Measurements from ENCODE around the gene JUN. TPM values are rescaled to one million over a fixed set of nuclear protein-coding genes. Genes with fewer than 3 reads are reported as not detected.

Gene JUN
- total RNA-seq, 2 donors from 2014 or later: 15.1 to 16.3 TPM

DNA sequence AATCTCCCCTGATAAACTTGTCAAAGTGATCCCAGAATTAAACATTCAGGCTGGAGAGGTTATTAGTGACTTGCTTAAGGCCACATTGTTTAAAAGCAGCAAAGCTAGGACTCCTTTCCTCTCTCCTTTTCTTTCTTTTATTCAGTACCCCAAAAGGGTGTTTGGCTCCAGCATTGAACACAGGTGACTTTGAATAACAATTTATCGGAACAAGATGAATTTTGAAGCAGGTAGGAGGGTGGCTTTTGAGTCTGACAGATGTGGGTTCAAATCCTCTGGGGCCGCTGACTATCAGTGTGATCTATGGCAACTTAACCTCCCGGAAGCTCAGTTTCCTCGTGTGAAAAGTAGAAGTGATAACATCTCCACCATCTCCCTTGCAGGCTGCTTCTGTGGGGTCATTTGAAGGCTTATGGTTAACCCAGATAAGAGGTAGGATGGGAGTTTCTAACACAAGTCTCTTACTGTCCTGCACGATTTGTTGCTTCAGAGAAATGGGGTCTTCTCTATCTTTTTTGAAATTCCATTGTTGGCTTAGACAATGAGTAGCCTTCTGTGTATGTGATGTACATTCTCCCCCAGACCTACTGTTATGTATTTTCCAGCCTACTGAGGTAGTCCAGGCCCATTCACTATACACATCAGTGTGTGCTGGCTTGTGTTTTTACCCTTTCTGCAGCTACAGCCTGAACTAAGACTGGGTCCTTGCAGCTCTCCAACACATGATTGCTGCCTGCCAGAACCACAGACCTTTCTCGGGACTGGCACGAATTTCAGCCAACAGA lies 29.0 kb downstream of the JUN start:
- no peaks in the 10 kb centered on the region for H3K4me1 ChIP-seq (ENCODE audit: control insufficient read depth, insufficient read depth, low read length)
- Mint-ChIP-seq H3K36me3 (ENCODE audit: low read depth) (no peaks in the 10 kb centered on the region), H3K27me3 (ENCODE audit: insufficient read depth) (peaks cover 66% of the 10 kb centered on the region), H3K9me3 (no peaks in the 10 kb centered on the region), H3K27ac (no peak overlapping the region), H3K4me3 (no peak overlapping the region), H3K4me1 (peaks cover 17% of the 10 kb centered on the region)
- peaks cover 72% of the 10 kb centered on the region for H3K27me3 ChIP-seq (ENCODE audit: control insufficient read depth, insufficient read depth, low read length, poor library complexity, severe bottlenecking)
- no peak overlapping the region for H3K4me3 ChIP-seq (ENCODE audit: low read length)
- WGBS, 2 experiments (ENCODE audit: insufficient coverage in 1 of 2, insufficient read length in 1 of 2): 84 to 100% methylated on average over 4 to 7 of the region's 7 CpGs
- no peaks in the 10 kb centered on the region for H3K9me3 ChIP-seq (ENCODE audit: control insufficient read depth, low read length)
- DNase-seq: no peak
- H3K27ac ChIP-seq (ENCODE audit: low read depth, low read length): no peak overlapping the region
- H3K9ac ChIP-seq (ENCODE audit: extremely low read depth, low read length, poor library complexity, severe bottlenecking): no peak overlapping the region
- no peak for TF ChIP-seq CTCF (conservative IDR thresholded peaks at IDR 0.05)
- H3K36me3 ChIP-seq (ENCODE audit: control insufficient read depth, insufficient read depth, low read length): no peaks in the 10 kb centered on the region

DNA sequence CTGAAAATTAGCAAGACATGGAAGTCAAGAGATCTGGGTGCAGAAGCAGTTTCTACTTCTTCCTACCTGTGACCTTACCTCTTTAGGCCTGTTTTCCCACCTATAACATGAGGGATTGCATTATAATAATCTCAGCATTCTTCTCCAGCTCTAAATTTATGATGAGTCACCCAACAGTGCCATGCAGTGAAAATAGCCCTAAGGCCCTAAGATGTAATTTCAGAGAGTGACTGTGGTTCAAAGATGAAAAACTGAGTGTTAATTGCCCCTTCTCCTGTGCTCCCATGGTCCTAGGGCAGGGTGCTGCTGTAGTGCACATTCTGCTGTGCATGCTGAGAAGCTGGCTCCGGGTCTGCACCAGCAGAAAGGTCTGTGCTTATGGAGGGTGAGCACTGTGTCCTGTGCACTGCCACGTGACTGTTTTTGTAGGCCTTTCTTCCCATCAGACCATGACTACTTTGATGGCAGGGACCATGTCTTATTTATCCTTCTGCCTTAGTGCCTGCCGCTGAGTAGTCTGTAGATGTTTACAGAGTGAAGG lies 29.7 kb downstream of the JUN start:
- Mint-ChIP-seq H3K4me3 (no peak overlapping the region), H3K9me3 (no peaks in the 10 kb centered on the region), H3K4me1 (peaks cover 20% of the 10 kb centered on the region), H3K36me3 (ENCODE audit: low read depth) (no peaks in the 10 kb centered on the region), H3K27me3 (ENCODE audit: insufficient read depth) (peaks cover 62% of the 10 kb centered on the region), H3K27ac (no peak overlapping the region)
- Histone ChIP-seq H3K9ac (ENCODE audit: extremely low read depth, low read length, poor library complexity, severe bottlenecking) (no peak overlapping the region), H3K36me3 (ENCODE audit: control insufficient read depth, insufficient read depth, low read length) (no peaks in the 10 kb centered on the region), H3K9me3 (ENCODE audit: control insufficient read depth, low read length) (no peaks in the 10 kb centered on the region), H3K27ac (ENCODE audit: low read depth, low read length) (no peak overlapping the region), H3K27me3 (ENCODE audit: control insufficient read depth, insufficient read depth, low read length, poor library complexity, severe bottlenecking) (peaks cover 65% of the 10 kb centered on the region), H3K4me1 (ENCODE audit: control insufficient read depth, insufficient read depth, low read length) (no peaks in the 10 kb centered on the region), H3K4me3 (ENCODE audit: low read length) (no peak overlapping the region)
- WGBS, 2 experiments (ENCODE audit: insufficient coverage in 1 of 2, insufficient read length in 1 of 2): 80 to 99% methylated on average over 1 to 3 of the region's 3 CpGs
- no peak for DNase-seq
- no peak for TF ChIP-seq CTCF (conservative IDR thresholded peaks at IDR 0.05)

- Histone ChIP-seq H3K4me1 (ENCODE audit: control insufficient read depth, insufficient read depth, low read length) (no peaks in the 10 kb centered on the region), H3K9me3 (ENCODE audit: control insufficient read depth, low read length) (no peaks in the 10 kb centered on the region), H3K27ac (ENCODE audit: low read depth, low read length) (peak overlapping the region; percentile 33), H3K36me3 (ENCODE audit: control insufficient read depth, insufficient read depth, low read length) (no peaks in the 10 kb centered on the region), H3K4me3 (ENCODE audit: low read length) (no peak overlapping the region), H3K27me3 (ENCODE audit: control insufficient read depth, insufficient read depth, low read length, poor library complexity, severe bottlenecking) (peaks cover 58% of the 10 kb centered on the region), H3K9ac (ENCODE audit: extremely low read depth, low read length, poor library complexity, severe bottlenecking) (no peak overlapping the region)
- Mint-ChIP-seq H3K4me3 (no peak overlapping the region), H3K36me3 (ENCODE audit: low read depth) (no peaks in the 10 kb centered on the region), H3K9me3 (no peaks in the 10 kb centered on the region), H3K27me3 (ENCODE audit: insufficient read depth) (peaks cover 55% of the 10 kb centered on the region), H3K4me1 (peaks cover 26% of the 10 kb centered on the region), H3K27ac (no peak overlapping the region)
- 86 to 91% methylated on average over 4 of the region's 4 CpGs for WGBS, 2 experiments (ENCODE audit: insufficient coverage in 1 of 2, insufficient read length in 1 of 2)
- no peak for TF ChIP-seq CTCF (conservative IDR thresholded peaks at IDR 0.05)
- DNase-seq: no peak
Observed at GRCh38 chr1:58753431-58753866, 30.4 kb downstream of the JUN start.
